T-helper 2 cell treated with Interferon-gamma antibody and Interleukin-4, amounts not matched to agents 100 ng/mL and 5 ng/mL, for 36 hours (primary cell): ENCODE results near the gene NINJ1. TPM values are rescaled to one million over a fixed set of nuclear protein-coding genes. Genes with fewer than 3 reads are reported as not detected.
"Not testable (repeated sequence)": the region's sequence is repeated elsewhere in the genome, so short reads cannot be mapped to it uniquely, and the experiment has no call there.

Experiments
- intact Hi-C: fragments of 100-400 bp; cut with micrococcal nuclease; formaldehyde crosslinking; loops from one replicate; pipeline ENCODE4 v1.15.1; 2023
- total RNA-seq: library from RNA; stranded (reverse); gene quantifications from 2 replicates; pipeline ENCODE4 v1.2.3, GENCODE V29; 2022

Gene NINJ1
- total RNA-seq, 1 donor from 2014 or later = 28.9 TPM

DNA sequence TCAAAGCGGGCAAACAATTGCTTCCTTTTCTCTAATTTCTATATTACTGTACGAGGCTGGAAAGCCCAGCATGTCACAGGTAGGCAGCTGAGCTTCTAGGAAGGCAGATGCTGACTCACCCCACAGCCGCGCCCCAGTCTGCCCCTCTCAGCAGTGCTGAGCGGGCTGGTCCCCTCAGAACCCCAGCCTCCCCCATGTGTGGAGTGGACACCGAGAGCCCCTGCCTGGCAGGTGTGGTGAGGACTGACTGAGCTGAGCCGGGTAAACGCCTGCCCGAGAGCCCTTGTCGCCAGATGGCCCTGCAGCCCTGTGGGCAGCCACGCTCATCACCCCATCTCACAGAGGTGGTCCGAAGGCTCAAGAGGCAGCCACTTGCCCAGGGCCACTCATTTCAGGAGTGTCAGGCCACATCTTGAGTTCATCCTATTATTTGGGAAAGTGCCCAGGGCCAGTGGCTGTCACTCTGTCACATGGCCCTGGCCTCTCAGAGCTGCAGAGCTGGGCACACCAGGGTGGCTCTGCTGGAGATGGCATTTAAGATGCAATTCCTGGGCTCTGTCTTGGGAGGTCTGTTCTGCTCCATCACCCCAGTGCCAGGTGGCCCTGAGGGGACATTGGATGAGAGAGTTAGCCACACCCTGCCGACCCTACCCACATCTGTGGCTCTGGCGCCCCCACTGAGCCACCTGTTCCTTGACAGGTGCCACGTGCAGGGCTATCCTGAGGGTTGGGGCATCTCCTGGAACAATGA is 25.6 kb downstream of the NINJ1 start:
- intact Hi-C loops = loop anchor here (5.0 kb wide), 1 partner anchor 34 kb away; no protein-coding TSS in a partner anchor

DNA sequence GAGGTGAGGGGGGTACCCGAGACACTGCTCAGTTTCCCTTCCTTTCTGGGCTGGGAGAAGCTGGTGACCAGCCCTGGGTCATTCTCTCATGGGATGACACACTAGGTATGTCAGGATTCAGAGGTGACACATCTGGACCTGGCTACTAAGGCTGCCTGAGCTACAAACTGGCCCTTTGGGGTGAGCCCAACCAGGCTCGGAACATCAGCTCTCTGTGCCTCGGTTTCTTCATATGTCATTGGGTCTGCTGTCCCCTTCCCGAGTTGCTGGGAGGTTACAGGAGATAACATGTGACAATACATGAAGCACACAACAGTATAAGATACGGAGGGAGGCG is 26.3 kb downstream of the NINJ1 start:
- intact Hi-C loops = loop anchor here (5.0 kb wide), 1 partner anchor 35 kb away; no protein-coding TSS in a partner anchor

DNA sequence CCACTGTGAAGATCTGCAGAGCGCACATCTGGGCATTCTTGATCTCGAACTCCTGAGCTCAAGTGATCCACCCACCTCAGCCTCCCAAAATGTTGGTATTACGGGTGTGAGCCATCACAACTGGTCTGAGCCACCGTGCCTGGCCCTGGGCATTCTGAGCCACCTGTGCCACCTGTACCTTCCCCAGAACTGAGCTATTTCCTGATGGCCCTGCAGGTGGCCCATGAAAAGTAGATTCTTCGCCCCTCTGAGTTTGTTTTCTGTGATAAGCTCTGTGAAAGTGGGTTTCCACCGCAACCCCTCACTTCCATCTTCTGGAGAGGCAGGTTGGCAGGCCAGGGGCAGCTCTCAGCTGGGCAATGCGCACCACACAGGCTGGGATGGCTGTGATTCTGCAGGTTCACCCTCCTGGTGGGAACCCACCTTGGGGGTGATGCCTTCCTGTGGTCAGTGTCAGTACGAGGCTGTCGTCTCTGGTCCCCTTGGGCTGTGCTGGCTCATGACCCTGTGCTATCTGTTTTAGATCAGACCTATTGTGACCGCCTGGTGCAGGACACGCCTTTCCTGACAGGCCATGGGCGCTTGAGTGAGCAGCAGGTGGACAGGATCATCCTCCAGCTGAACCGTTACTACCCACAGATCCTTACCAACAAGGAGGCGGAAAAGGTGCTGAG is 26.8 kb downstream of the NINJ1 start:
- intact Hi-C loops = loop anchor here (5.0 kb wide), 1 partner anchor 35 kb away; no protein-coding TSS in a partner anchor

DNA sequence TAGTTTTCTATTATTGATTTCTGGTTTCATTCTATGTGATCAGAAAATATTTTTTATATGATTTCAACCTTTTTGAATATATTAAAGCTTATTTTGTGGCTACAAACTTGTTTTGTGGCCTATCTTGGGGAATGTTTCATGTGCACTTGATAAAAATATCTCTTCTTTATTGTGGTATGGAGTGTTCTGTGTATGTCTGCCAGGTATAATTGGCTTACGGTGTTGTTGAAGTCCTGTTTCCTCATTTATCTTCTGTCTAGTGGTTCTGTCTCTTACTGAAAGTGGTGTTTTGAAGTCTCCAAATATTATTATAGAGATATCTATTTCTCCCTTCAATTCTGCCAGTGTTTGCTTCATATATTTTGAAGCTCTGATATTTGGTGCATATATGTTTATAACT is 28.4 kb downstream of the NINJ1 start:
- intact Hi-C loops = loop anchor here (5.0 kb wide), 1 partner anchor 37 kb away; no protein-coding TSS in a partner anchor

DNA sequence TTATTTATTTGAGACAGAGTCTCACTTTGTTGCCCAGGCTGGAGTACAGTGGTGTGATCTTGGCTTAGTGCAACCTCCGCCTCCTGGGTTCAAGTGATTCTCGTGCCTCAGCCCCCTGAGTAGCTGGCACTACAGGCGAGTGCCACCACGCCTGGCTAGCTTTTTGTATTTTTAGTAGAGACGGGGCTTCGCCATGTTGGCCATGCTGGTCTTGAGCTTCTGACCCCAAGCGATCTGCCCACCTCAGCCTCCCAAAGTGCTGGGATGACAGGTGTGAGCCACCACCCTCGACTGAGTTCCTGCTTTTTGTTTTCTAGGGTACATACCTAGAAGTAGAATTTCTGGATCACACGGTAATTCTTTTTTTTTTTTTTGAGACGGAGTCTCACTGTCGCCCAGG is 33.0 kb downstream of the NINJ1 start:
- intact Hi-C loops = not testable (repeated sequence)

DNA sequence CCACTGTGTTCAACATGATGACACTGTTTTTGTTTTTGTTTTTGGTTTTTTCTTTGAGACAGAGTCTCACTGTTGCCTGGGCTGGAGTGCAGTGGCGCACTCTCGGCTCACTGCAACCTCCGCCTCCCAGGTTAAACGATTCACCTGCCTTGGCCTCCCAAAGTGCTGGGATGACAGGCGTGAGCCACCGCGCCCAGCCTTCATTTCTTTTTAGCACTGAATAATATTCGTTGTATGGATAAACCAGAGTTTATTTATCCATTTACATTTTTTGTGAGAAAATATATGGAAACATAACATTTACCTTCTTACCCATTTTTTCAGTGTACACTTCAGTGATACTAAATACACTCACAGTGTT is 33.8 kb downstream of the NINJ1 start:
- intact Hi-C loops = no loop called here

GRCh38 chr9:93099551-93100275 is 34.3 kb downstream of the NINJ1 start:
- intact Hi-C loops = no loop called here

DNA sequence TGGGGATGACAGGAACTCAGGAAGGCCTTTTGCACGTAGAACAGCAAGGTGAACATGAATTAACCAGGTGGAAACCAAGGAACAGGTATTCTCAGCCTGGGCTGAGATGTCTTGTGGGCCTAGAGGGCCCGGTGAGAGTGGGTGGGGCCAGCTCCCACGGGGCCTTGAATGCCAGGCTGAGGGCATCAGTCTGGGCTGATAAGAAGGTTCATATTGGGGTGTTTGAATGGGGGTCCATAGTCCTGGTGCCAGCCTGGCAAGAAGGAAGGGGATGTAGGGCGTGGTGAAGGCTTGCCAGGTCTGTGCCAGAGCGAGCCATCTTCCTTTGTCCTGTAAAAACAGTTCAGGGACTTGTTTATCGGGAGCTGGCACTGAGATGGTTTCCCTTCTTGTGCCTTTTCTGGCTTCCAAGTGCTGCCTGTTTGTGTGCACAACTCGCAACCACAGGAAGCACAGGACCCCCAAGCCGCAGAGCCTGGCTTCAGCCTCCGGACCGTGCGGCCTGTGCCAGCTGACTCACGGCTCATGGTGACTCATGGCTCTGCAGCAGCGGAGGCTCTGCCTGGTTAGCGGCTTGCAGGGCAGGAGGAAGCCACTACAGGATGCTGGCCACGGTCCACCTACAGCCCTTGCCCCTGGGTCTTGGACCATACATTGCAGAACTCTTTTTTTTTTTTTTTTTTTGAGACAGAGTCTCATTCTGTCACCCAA is 35.7 kb downstream of the NINJ1 start:
- intact Hi-C loops = no loop called here

GRCh38 chr9:93097511-93098201 is 36.4 kb downstream of the NINJ1 start:
- intact Hi-C loops = loop anchor here (2.0 kb wide), 2 partner anchors 355 to 469 kb away; partner anchors contain the start of gene FAM120AOS

DNA sequence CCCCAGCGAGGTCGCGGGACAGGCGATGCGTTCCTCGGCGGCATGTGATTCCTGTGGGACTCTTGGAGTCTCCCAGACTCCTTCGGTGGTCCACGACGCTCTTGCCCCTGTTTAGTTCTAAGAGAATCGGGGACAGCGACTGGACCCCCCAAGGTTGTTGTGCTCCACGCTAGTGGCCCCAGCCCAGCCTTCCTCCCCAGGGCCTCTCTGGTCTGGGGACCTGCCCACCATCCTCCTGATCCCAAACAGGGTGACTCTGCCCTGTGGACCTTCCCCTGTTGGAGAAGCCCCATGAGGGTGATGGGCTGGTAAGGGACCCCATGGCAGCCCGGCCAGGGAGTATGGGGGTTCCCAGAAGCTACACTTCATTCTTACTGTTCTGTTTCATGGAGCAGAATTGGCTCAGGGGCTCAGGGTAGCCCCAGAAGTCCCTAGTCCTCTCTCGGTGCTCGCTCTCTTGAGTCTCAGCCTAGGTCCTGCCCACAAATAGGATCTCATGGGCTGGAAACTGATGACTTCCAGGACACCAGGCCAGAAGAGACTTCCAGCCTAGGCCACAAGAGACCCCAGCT is 37.2 kb downstream of the NINJ1 start:
- intact Hi-C loops = loop anchor here (1.0 to 2.0 kb wide), 4 partner anchors 39 to 470 kb away; partner anchors contain the start of genes FAM120AOS, IPPK and SUSD3

- intact Hi-C loops = loop anchor here (1.0 to 2.0 kb wide), 4 partner anchors 38 to 471 kb away; partner anchors contain the start of genes FAM120AOS, IPPK and SUSD3
Observed at GRCh38 chr9:93096131-93096802, 37.8 kb downstream of the NINJ1 start, which contains the start of gene CARD19. Gene CARD19 (plus strand): TSS chr9:93096217. CDS start chr9:93096346, 129 bp downstream.

DNA sequence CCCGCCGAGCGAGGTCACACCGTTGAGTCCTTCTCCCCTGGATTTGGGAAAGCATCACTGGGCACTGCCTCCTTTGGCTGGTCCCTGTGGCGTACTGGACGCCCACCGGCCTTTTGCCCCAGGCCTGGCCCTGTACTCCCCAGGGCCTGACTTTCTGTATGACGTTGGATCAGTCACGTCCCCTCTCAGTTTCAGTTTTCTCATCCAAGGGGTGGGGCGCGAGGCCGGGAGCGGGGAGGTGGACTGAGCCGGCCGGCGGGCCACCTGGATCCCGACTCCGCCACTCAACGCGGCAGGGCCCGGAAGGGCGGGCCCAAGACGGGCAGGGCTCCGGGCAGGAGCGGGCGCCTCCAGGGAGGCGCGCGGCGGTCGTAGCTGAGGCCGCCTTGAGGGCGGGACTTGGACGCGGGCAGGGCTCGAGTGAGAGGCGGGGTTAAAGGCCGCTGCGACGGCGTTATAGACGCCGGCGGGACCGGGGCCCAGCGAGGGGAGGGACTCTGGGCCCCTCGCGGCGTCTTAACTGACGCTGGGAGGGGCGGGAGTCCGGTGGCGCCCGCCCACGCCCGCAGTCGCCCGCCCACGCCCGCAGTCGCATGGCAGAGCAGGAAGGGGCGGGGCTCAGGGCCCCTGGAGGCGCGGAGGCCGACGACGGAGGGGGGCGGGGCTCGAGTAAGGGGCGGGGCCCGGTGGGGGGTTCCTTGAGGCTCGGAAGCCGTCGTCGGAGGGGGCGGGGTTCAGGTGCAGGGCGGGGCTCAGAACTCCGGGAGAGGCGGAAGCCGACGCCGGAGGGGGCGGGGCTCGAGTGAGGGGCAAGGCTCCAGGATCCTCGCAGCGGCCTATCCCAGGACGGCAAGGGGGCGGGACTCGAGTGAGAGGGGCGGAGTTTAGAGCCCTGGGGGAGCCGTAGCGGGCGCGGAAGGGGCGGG is 38.6 kb downstream of the NINJ1 start:
- intact Hi-C loops = loop anchor here (1.0 to 2.0 kb wide), 11 partner anchors 12 to 471 kb away; partner anchors contain the start of genes FAM120AOS, IPPK, NINJ1 and SUSD3

- intact Hi-C loops = loop anchor here (1.0 to 2.0 kb wide), 7 partner anchors 11 to 329 kb away; partner anchors contain the start of genes NINJ1 and ZNF484
Observed at GRCh38 chr9:93094658-93095204, 39.3 kb downstream of the NINJ1 start.

DNA sequence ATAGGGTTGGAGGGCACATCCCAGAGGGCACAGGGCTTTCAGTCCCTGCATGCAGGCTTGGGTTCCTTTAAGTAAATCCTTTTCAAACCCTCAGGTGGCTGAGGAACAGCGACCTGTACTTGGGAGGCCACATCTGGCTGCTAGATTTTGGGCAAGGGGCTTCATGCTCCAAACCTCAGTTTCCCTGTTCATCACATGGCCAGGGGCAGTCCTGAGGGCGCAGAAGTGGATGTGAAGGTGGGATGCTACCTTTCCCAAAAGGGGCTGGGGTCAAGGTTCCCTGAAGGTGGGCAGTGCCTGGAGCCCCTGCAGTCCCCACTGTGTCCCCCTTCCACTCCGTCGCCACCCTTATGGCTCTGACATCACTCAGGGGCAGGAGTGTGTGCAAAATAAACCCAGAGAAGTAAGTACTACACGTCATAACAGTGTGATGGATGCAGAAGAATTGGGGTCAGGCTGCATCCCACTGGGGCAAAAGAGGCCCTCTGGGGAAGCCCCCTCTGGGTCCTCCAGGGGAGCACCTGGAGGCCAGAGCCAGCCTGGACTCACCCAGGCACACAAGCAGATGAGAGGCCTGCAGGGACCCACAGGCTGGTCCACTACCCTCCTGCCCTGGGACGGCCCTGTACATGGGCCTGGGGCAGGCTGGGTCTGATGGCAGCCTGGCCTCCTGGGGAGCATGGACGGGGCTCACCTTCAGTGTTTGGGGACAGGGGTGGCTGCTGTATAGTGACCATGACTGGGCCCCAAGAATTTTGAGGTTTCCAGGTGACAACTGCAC is 40.0 kb downstream of the NINJ1 start:
- intact Hi-C loops = loop anchor here (2.0 kb wide), 2 partner anchors 65 to 215 kb away; partner anchors contain the start of gene ZNF484

- intact Hi-C loops = no loop called here
Observed at GRCh38 chr9:93093127-93093876, 40.7 kb downstream of the NINJ1 start.

DNA sequence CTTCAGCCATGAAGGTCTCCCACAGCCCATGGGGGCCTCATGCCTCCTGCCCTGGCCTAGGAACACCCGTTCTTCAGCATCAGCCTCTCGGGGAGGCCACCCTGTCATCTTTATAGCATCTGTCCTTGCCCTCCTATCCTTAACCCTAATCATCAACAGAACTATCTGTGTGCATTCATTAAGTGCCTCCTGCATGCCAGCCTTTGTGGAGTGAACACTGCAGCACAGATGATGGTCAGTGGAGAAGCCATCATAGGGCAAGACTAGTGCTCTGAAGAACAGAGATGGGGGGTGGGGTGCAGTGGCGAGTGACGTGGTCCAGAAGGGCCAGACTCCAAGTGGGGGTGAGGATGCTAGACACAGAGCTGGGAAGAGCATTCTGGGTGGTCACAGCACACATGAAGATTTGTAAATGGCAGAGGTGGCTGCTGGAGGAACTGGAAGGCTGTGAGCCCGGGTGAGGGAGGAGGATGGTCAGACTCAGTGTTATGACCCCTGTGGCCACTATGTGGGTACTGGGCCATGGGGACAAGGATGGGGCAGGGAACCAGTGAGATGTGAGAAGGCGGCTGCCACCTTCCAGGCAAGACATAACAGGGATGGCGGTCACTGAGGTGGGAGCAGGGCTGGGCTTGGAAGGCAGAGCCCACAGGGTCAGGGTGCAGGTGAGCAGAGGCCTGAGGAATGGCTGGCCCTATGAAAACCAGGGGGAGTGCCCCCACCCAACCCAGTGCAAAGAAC is 41.6 kb downstream of the NINJ1 start:
- intact Hi-C loops = no loop called here
